K562 (cell line): ENCODE measurements around the gene IRF3. TPM values are rescaled to one million over a fixed set of nuclear protein-coding genes. Genes with fewer than 3 reads are reported as not detected.

Experiments
- AFF1 ChIP-seq, 2 experiments: fragments of 450-650 bp; IDR thresholded peaks; 2 replicates each; pipeline ENCODE4 v1.6.1; 2018; ENCODE audit warnings: mild to moderate bottlenecking in 2 of 2, low read depth in 1 of 2; ENCODE audit not compliant: partially characterized antibody in 2 of 2
- C11orf30 ChIP-seq: fragments of 450-650 bp; IDR thresholded peaks from 2 replicates; pipeline ENCODE4 v1.6.1; 2016; ENCODE audit warnings: low read depth, mild to moderate bottlenecking
- CEBPB ChIP-seq: fragments of 450-650 bp; IDR thresholded peaks from 2 replicates; pipeline ENCODE4 v1.6.1; 2016; ENCODE audit warnings: missing genetic modification characterization, missing compliant biosample characterization
- CTCFL ChIP-seq: IDR thresholded peaks from 2 replicates; pipeline ENCODE4 v1.6.1; 2011; ENCODE audit warnings: borderline replicate concordance, low read depth, mild to moderate bottlenecking, moderate library complexity, low read length; ENCODE audit not compliant: insufficient read depth, poor library complexity, severe bottlenecking
- ESRRB ChIP-seq: fragments of 250-450 bp; sonication (Bioruptor Pico); IDR thresholded peaks from 2 replicates; pipeline ENCODE4 v1.5.0; 2020; ENCODE audit warnings: mild to moderate bottlenecking, moderate library complexity, borderline replicate concordance
- ETV1 ChIP-seq: fragments of 450-650 bp; conservative IDR thresholded peaks from 2 replicates; pipeline ENCODE4 v1.6.1; 2016; ENCODE audit warnings: missing genetic modification characterization, control low read depth, low read depth, missing compliant biosample characterization
- HOXB6 ChIP-seq: fragments of 250-450 bp; sonication (Bioruptor Pico); IDR thresholded peaks from 2 replicates; pipeline ENCODE4 v1.5.1; 2022; ENCODE audit warnings: mild to moderate bottlenecking, borderline replicate concordance
- LEF1 ChIP-seq: fragments of 450-650 bp; IDR thresholded peaks from 2 replicates; pipeline ENCODE4 v1.6.1; 2016; ENCODE audit warnings: mild to moderate bottlenecking
- MCM2 ChIP-seq: fragments of 450-650 bp; IDR thresholded peaks from 2 replicates; pipeline ENCODE4 v1.6.1; 2017; ENCODE audit warnings: low read depth, mild to moderate bottlenecking
- POU5F1 ChIP-seq: fragments of 150-350 bp; IDR thresholded peaks from 2 replicates; pipeline ENCODE4 v1.6.1; 2014; ENCODE audit warnings: borderline replicate concordance, low read length, low read depth, mild to moderate bottlenecking; ENCODE audit not compliant: partially characterized antibody
- PRMT5 ChIP-seq: sonication (generic); formaldehyde crosslinking; IDR thresholded peaks from 2 replicates; pipeline ENCODE4 v1.5.0; 2020; ENCODE audit warnings: missing genetic modification reagents
- SREBF2 ChIP-seq: sonication (generic); formaldehyde crosslinking; IDR thresholded peaks from 2 replicates; pipeline ENCODE4 v1.4.0; 2020; ENCODE audit warnings: mild to moderate bottlenecking, missing genetic modification reagents
- STAT5A ChIP-seq: IDR thresholded peaks from 2 replicates; pipeline ENCODE4 v1.6.1; 2012; ENCODE audit warnings: low read length, inconsistent platforms, borderline replicate concordance
- TCFL5 ChIP-seq: fragments of 250-450 bp; sonication (Bioruptor Pico); conservative IDR thresholded peaks from 2 replicates; pipeline ENCODE4 v1.6.1; 2021; ENCODE audit warnings: mild to moderate bottlenecking, moderate library complexity, matching md5 sums
- U2AF2 ChIP-seq: fragments of 200-400 bp; formaldehyde crosslinking; optimal IDR thresholded peaks from 2 replicates; pipeline ENCODE3; 2017; ENCODE audit warnings: low read depth, mild to moderate bottlenecking, low read length
- ZBTB43 ChIP-seq: sonication (generic); formaldehyde crosslinking; IDR thresholded peaks from 2 replicates; pipeline ENCODE4 v1.8.0; 2023; ENCODE audit warnings: mild to moderate bottlenecking, missing genetic modification reagents
- ZC3H8 ChIP-seq: fragments of 450-650 bp; IDR thresholded peaks from 2 replicates; pipeline ENCODE4 v1.6.1; 2017
- ZNF143 ChIP-seq: sonication (generic); formaldehyde crosslinking; IDR thresholded peaks from 2 replicates; pipeline ENCODE4 v1.9.0; 2022; ENCODE audit warnings: mild to moderate bottlenecking, missing genetic modification reagents
- ZNF384 ChIP-seq: IDR thresholded peaks from 2 replicates; pipeline ENCODE4 v1.6.1; 2012; ENCODE audit warnings: low read depth, low read length, improper control_type of control experiment
- polyA plus RNA-seq, 8 experiments: library from polyadenylated mRNA; depleted of rRNA in 4 of 8; stranded (reverse) in 5 of 8; unstranded in 3 of 8; fragments of >200 nt; fragmentation: Nextera tagmentation in 2 of 8; fragmentation: Illumina TruSeq in 1 of 8; extraction: Ambion mirVana in 2 of 8; extraction: Trizol in 1 of 8; gene quantifications; 2 replicates each; pipeline versions ENCODE4 v1.2.1 to v1.2.3, GENCODE V29; 2011 to 2014; ENCODE audit warnings: inconsistent platforms in 1 of 8, missing spikeins in 1 of 8
- total RNA-seq, 7 experiments: library from RNA; depleted of rRNA in 6 of 7; stranded (reverse); fragments of >200 nt in 6 of 7; fragmentation: Illumina TruSeq in 2 of 7; extraction: Trizol in 2 of 7; gene quantifications; 2 replicates each; pipeline versions ENCODE4 v1.2.1 to v1.2.3, GENCODE V29; 2011 to 2021; ENCODE audit warnings: low replicate concordance in 1 of 7
- TF ChIP-seq, protein P1 (sequence below), 2 experiments: fragments of 450-650 bp in 1 of 2; sonication (generic) in 1 of 2; formaldehyde crosslinking in 1 of 2; IDR thresholded peaks in 1 of 2; conservative IDR thresholded peaks in 1 of 2; 2 replicates each; pipeline versions ENCODE4 v1.6.1 to v1.8.1; 2016 to 2023; ENCODE audit warnings: mild to moderate bottlenecking in 2 of 2, moderate library complexity in 2 of 2, inconsistent platforms in 1 of 2, missing genetic modification reagents in 1 of 2

IRF3 gene
- total and polyA plus RNA-seq, 9 of the 15 experiments (the other 6 are each of a cell fraction or from before 2014, with no cell fraction given), result 7.5 to 145 (median 65.4) TPM

DNA sequence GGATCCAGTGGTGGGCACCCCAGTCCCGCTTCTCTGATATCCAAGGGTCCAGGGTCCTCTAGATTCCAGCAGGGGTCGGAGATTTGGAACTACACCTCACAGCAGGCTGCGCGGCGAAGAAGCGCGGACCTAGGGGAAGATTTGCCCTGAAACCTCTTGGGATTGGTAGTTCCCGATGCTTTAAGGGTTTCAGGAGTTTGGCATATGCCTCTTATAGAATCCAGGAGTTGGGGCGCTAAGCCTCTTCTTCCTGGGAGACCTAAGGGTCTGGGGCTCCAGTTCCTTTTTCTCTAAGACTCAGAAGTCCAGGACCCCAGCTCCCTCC is 425 bp upstream of the IRF3 start (continued):
- TF ChIP-seq CTCFL (peak; percentile 80), LEF1 (no peak), ZNF143 (CRISPR knock-in tag) (peak; percentile 15; the same call in 1 of the 2 replicates), ESRRB (no peak), ETV1 (tag) (no peak), C11orf30 (peak; percentile 2; the same call in 1 of the 2 replicates), ZC3H8 (no peak), ZNF384 (no peak), CEBPB (tag) (no peak), MCM2 (no peak), ZBTB43 (CRISPR knock-in tag) (no peak), STAT5A (no peak), AFF1 (IDR thresholded peaks at IDR 0.05; ENCODE audit: low read depth in 1 of 2, partially characterized antibody in 2 of 2) (peak in 1 of 2 experiments; percentile 95), HOXB6 (CRISPR knock-in tag) (no peak), PRMT5 (CRISPR knock-in tag) (no peak), U2AF2 (no peak), SREBF2 (CRISPR knock-in tag) (no peak), TCFL5 (CRISPR knock-in tag) (no peak), POU5F1 (no peak)
- TF ChIP-seq, protein P1, sequence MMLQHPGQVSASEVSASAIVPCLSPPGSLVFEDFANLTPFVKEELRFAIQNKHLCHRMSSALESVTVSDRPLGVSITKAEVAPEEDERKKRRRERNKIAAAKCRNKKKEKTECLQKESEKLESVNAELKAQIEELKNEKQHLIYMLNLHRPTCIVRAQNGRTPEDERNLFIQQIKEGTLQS (IDR thresholded peaks at IDR 0.05), result no peak
- TF ChIP-seq, protein P1 (CRISPR knock-in tag; conservative IDR thresholded peaks at IDR 0.05), result 0 out of 2 replicates have a peak, but pooled peaks have one; percentile 16
